Measurements from ENCODE around the gene ZFP2.

Gene ZFP2

DNA sequence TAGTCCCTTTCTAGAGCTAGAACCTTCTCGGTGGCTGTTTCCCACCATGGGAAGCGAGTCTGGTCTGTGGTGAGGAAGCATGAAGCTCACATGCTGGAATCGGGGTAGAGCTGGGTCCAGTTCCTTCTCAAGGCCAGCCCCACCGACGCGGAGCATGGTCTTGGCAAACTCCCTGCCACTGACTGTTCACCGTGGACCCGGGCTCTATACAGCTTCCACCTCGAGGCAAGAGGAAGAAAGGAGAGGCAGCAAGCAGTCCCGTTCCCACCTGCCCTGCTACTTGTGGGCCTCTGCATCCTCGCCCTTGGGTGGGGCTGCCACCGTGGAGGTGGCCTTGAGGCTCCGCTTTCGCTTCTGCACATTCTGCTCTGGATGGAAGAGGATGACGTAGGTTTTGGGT, 85.7 kb downstream of the ZFP2 start:
- no peak for DNase-seq (ENCODE audit: low read depth in 2 of 2)

All from stimulated activated CD4-positive, alpha-beta T cell treated with anti-CD3 and anti-CD28 coated beads, Interleukin-15, amount 100 ng/mL, for 48 hours (primary cell).